PC-9 (cell line): ENCODE results near the gene FABP1. TPM values are rescaled to one million over a fixed set of nuclear protein-coding genes. Genes with fewer than 3 reads are reported as not detected.

Experiments
- BruUV-seq: library from RNA; stranded (reverse); fragments of 400-500 nt; replicated peaks from 2 replicates; lab custom pipeline; 2021; lab: Mats Ljungman, UMichigan
- CTCF ChIA-PET: fragments of 300-600 bp; sonication (Branson Sonifier 250); formaldehyde crosslinking; loops from one replicate; lab custom pipeline; 2022; ENCODE audit warnings: antibody characterized with exemption; lab: Charles Lee
- POLR2A ChIA-PET: fragments of 300-600 bp; sonication (Branson Sonifier 250); formaldehyde crosslinking; loops from one replicate; lab custom pipeline; 2022; ENCODE audit warnings: antibody characterized with exemption; ENCODE audit not compliant: unreplicated experiment; lab: Charles Lee
- DNase-seq, 2 experiments: peaks; one replicate each; pipeline versions ENCODE4 v3.0.0 to v3.0.0-alpha.2; 2015 to 2022; ENCODE audit warnings: mixed read lengths in 1 of 2
- H2AFZ ChIP-seq: fragments of 200-600 bp; sonication (generic); 2 replicates; pipeline ENCODE4 v1.8.1; 2017; ENCODE audit warnings: antibody characterized with exemption
- H3F3A ChIP-seq: fragments of 200-600 bp; sonication (generic); 2 replicates; pipeline ENCODE4 v1.8.1; 2017; ENCODE audit warnings: antibody characterized with exemption, mild to moderate bottlenecking, low read depth; ENCODE audit not compliant: insufficient read depth
- H3K27ac ChIP-seq: fragments of 200-600 bp; sonication (generic); 2 replicates; pipeline ENCODE4 v1.6.1; 2016; ENCODE audit warnings: mixed run types
- H3K27me3 ChIP-seq: fragments of 200-600 bp; sonication (generic); 2 replicates; pipeline ENCODE4 v1.6.1; 2016; ENCODE audit warnings: low read depth, mixed run types; ENCODE audit not compliant: insufficient read depth
- H3K36me3 ChIP-seq: fragments of 200-600 bp; sonication (generic); 2 replicates; pipeline ENCODE4 v1.6.1; 2016; ENCODE audit warnings: low read depth, mixed run types
- H3K4me1 ChIP-seq: fragments of 200-600 bp; sonication (generic); replicated peaks from 2 replicates; pipeline ENCODE4 v1.6.1; 2016; ENCODE audit warnings: mixed run types; ENCODE audit not compliant: insufficient read depth
- H3K4me2 ChIP-seq: fragments of 200-600 bp; sonication (generic); 2 replicates; pipeline ENCODE4 v1.6.1; 2017; ENCODE audit warnings: mixed run types
- H3K4me3 ChIP-seq: fragments of 200-600 bp; sonication (generic); 2 replicates; pipeline ENCODE4 v1.6.1; 2016; ENCODE audit warnings: mixed run types
- H3K79me2 ChIP-seq: fragments of 200-600 bp; sonication (generic); 2 replicates; pipeline ENCODE4 v1.6.1; 2017; ENCODE audit warnings: low read depth, mixed run types
- H3K9me2 ChIP-seq: fragments of 200-600 bp; sonication (generic); 2 replicates; pipeline ENCODE4 v1.8.1; 2017; ENCODE audit warnings: mild to moderate bottlenecking; ENCODE audit not compliant: insufficient read depth
- H3K9me3 ChIP-seq: fragments of 200-600 bp; sonication (generic); 2 replicates; pipeline ENCODE4 v1.8.1; 2016; ENCODE audit warnings: low read depth; ENCODE audit not compliant: insufficient read depth
- H4K20me1 ChIP-seq: fragments of 200-600 bp; sonication (generic); 2 replicates; pipeline ENCODE4 v1.8.1; 2017; ENCODE audit not compliant: insufficient read depth
- EZH2 ChIP-seq: fragments of 200-600 bp; sonication (generic); IDR thresholded peaks from 2 replicates; pipeline ENCODE4 v1.8.0; 2017; ENCODE audit warnings: antibody characterized with exemption, low read depth
- intact Hi-C: fragments of 100-400 bp; cut with micrococcal nuclease; formaldehyde crosslinking; loops from one replicate; pipeline ENCODE4 v1.10.0; 2022; ENCODE audit not compliant: unreplicated experiment
- total RNA-seq: library from RNA; stranded (reverse); gene quantifications from 2 replicates; pipeline ENCODE4 v1.2.3, GENCODE V29; 2021
- TF ChIP-seq, protein P1 (sequence below): fragments of 200-600 bp; sonication (generic); conservative IDR thresholded peaks from 2 replicates; pipeline ENCODE4 v1.6.1; 2017; ENCODE audit warnings: mixed run types, antibody characterized with exemption, mild to moderate bottlenecking, moderate library complexity

Gene FABP1
- total RNA-seq, 1 experiment from 2014 or later = not detected

DNA sequence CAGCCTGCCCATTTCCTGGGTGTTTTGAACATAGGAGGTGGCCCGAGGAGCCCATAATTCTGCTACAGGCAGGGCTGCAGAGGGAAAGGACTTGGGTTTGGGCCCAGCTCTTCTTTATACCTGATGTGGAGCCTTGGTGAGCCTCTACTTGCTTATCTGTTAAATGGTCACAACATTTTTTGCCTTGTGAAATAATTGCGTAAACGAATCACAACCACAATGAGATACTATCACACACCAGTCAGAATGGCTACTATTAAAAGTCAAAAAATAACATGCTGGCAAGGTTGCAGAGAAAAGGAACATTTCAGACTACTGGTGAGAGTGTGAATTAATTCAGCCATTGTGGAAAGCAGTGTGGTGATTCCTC, 4.1 kb upstream of the FABP1 start:
- no peak overlapping the region for H3K4me2 ChIP-seq
- no peaks in the 10 kb centered on the region for H3K36me3 ChIP-seq
- H4K20me1 ChIP-seq = no peaks in the 10 kb centered on the region
- TF ChIP-seq EZH2 = no peak
- no peak overlapping the region for H3K27ac ChIP-seq
- H3K27me3 ChIP-seq = peaks cover 30% of the 10 kb centered on the region
- no peaks in the 10 kb centered on the region for H3K4me1 ChIP-seq
- CTCF ChIA-PET = no interaction called here
- no peak overlapping the region for H2AFZ ChIP-seq
- no TSS peak for BruUV-seq
- no peaks in the 10 kb centered on the region for H3K79me2 ChIP-seq
- H3K9me2 ChIP-seq = no peaks in the 10 kb centered on the region
- DNase-seq = no peak
- no peaks in the 10 kb centered on the region for H3F3A ChIP-seq
- intact Hi-C loops = no loop called here
- H3K4me3 ChIP-seq = no peak overlapping the region
- no peaks in the 10 kb centered on the region for H3K9me3 ChIP-seq
- POLR2A ChIA-PET = no interaction called here

DNA sequence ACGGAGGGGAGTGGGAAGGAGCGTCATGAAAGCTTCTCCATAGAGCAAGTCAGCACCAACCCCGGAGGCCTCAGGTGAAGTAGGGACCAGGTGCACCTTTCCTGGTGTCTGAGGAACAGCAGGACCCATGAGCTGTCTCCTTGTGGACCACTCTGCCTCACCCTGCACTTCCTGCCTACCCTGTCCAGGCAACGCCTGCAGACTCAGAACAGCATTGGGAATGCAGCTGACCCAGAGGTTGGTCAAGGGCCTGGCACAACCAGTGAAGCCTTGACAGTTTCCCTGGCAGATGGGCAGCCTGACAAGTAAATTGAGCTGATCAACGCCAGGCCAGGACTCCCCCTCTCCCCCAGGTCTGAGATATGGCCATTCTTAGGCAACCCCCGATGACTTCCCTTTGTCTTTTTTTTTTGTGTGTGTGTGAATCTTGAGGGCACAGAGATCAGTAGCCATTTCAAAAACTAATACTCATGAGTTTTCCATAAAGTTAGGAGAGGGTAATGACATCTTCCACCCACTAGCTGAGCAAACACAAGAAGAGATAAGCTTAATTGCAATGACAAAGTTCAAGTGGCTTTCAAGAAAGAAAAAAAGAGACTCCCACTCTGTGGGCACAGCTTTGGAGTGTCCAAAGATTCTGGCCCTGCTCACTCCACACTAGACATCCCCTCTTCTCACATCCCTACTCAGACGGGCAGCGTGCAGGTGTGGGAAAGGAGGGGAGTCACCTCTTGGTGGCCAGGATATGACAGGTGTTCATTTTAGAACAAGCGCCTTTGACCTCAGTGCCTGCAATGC, 3.5 kb upstream of the FABP1 start:
- BruUV-seq = no TSS peak
- CTCF ChIA-PET = no interaction called here
- POLR2A ChIA-PET = no interaction called here

DNA sequence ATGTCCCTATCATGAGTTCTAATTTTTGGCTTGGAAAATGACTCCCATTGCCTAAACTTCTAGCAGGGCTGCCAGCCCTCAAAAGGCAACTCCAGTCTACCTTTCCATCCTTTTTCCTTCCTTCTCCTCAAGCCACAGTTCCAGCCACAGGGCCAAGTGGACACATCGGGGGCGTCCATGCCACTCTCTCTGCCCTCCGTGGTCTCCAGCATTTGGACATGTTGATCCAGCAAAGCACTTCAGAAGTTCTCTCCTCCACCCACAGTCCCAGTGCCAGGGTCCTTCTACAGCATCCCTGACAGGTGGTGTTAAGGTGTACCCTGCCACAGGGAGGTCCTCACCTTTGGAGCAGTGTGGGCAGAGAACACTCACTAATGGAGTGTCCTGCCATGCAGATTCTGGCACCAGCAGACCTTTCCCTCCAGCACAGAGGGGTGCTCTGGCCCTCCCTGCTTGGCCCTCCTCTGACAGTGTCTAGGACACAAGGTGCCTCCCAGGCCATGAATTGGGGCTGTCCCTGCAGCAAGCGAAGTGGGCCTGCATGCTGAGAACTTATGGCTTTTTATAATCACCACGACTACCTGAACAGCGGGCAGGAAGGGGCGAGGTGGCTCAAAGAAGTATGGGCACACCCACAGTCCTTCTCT, 1.6 kb upstream of the FABP1 start:
- intact Hi-C loops = no loop called here
- Histone ChIP-seq H3K4me1 (no peaks in the 10 kb centered on the region), H2AFZ (no peak overlapping the region), H3K27me3 (peaks cover 39% of the 10 kb centered on the region), H3K4me2 (no peak overlapping the region), H3F3A (no peaks in the 10 kb centered on the region), H3K79me2 (no peaks in the 10 kb centered on the region), H3K27ac (no peak overlapping the region), H3K4me3 (no peak overlapping the region), H4K20me1 (no peaks in the 10 kb centered on the region), H3K9me3 (no peaks in the 10 kb centered on the region), H3K36me3 (no peaks in the 10 kb centered on the region), H3K9me2 (no peaks in the 10 kb centered on the region)
- ChIA-PET POLR2A (no interaction called here), CTCF (no interaction called here)
- BruUV-seq = no TSS peak
- no peak for TF ChIP-seq EZH2
- TF ChIP-seq, protein P1, sequence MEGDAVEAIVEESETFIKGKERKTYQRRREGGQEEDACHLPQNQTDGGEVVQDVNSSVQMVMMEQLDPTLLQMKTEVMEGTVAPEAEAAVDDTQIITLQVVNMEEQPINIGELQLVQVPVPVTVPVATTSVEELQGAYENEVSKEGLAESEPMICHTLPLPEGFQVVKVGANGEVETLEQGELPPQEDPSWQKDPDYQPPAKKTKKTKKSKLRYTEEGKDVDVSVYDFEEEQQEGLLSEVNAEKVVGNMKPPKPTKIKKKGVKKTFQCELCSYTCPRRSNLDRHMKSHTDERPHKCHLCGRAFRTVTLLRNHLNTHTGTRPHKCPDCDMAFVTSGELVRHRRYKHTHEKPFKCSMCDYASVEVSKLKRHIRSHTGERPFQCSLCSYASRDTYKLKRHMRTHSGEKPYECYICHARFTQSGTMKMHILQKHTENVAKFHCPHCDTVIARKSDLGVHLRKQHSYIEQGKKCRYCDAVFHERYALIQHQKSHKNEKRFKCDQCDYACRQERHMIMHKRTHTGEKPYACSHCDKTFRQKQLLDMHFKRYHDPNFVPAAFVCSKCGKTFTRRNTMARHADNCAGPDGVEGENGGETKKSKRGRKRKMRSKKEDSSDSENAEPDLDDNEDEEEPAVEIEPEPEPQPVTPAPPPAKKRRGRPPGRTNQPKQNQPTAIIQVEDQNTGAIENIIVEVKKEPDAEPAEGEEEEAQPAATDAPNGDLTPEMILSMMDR = no peak
- DNase-seq = no peak

More for the DNA sequence above, 3.5 kb upstream of the FABP1 start:
- H3K4me3 ChIP-seq = no peak overlapping the region
- H3K27me3 ChIP-seq = peaks cover 36% of the 10 kb centered on the region
- TF ChIP-seq EZH2 = no peak
- TF ChIP-seq, protein P1 = no peak
- H3K79me2 ChIP-seq = no peaks in the 10 kb centered on the region
- no peak overlapping the region for H3K4me2 ChIP-seq
- no peak overlapping the region for H3K27ac ChIP-seq
- no peak overlapping the region for H2AFZ ChIP-seq
- H3K9me3 ChIP-seq = no peaks in the 10 kb centered on the region
- H3K4me1 ChIP-seq = no peaks in the 10 kb centered on the region
- H3K9me2 ChIP-seq = no peaks in the 10 kb centered on the region
- intact Hi-C loops = no loop called here
- H3F3A ChIP-seq = no peaks in the 10 kb centered on the region
- no peaks in the 10 kb centered on the region for H3K36me3 ChIP-seq
- H4K20me1 ChIP-seq = no peaks in the 10 kb centered on the region
- DNase-seq = no peak
